ENCODE results near the gene GALNT11. TPM values are rescaled to one million over a fixed set of nuclear protein-coding genes. Genes with fewer than 3 reads are reported as not detected.
A peak's percentile ranks its signal among the peaks of the same experiment; 100 is the strongest.

The GALNT11 gene
- total RNA-seq, 2 donors from 2014 or later: 24.8 to 32.3 TPM

GRCh38 chr7:152126741-152127140 lies 101.3 kb downstream of the GALNT11 start:
- H3K4me3 Mint-ChIP-seq: no peak overlapping the region
- H3K9me3 Mint-ChIP-seq: peaks cover 9% of the 10 kb centered on the region
- DNase-seq (ENCODE audit: low spot score) (no peak), ATAC-seq (no peak)
- peaks cover 45% of the 10 kb centered on the region for H3K36me3 Mint-ChIP-seq
- H3K27me3 Mint-ChIP-seq: no peaks in the 10 kb centered on the region
- H3K27ac Mint-ChIP-seq: no peak overlapping the region
- peaks cover 4 to 16% of the 10 kb centered on the region in 2 donors for H3K4me1 Mint-ChIP-seq (ENCODE audit: low read depth in 2 of 2)

- Mint-ChIP-seq H3K27me3 (no peaks in the 10 kb centered on the region), H3K9me3 (peaks cover 9% of the 10 kb centered on the region), H3K27ac (no peak overlapping the region), H3K4me3 (no peak overlapping the region), H3K4me1 (ENCODE audit: low read depth in 2 of 2) (peaks cover 4 to 16% of the 10 kb centered on the region in 2 donors), H3K36me3 (peaks cover 43% of the 10 kb centered on the region)
- ATAC-seq (no peak), DNase-seq (ENCODE audit: low spot score) (no peak)
Measured at GRCh38 chr7:152127229-152127628, 101.8 kb downstream of the GALNT11 start.

GRCh38 chr7:152128252-152128651 lies 102.8 kb downstream of the GALNT11 start:
- Mint-ChIP-seq H3K36me3 (peaks cover 33% of the 10 kb centered on the region), H3K4me3 (no peak overlapping the region), H3K4me1 (ENCODE audit: low read depth in 2 of 2) (peaks cover 4 to 16% of the 10 kb centered on the region in 2 donors), H3K9me3 (peaks cover 9% of the 10 kb centered on the region), H3K27me3 (no peaks in the 10 kb centered on the region), H3K27ac (no peak overlapping the region)
- ATAC-seq (no peak), DNase-seq (ENCODE audit: low spot score) (no peak)

DNA sequence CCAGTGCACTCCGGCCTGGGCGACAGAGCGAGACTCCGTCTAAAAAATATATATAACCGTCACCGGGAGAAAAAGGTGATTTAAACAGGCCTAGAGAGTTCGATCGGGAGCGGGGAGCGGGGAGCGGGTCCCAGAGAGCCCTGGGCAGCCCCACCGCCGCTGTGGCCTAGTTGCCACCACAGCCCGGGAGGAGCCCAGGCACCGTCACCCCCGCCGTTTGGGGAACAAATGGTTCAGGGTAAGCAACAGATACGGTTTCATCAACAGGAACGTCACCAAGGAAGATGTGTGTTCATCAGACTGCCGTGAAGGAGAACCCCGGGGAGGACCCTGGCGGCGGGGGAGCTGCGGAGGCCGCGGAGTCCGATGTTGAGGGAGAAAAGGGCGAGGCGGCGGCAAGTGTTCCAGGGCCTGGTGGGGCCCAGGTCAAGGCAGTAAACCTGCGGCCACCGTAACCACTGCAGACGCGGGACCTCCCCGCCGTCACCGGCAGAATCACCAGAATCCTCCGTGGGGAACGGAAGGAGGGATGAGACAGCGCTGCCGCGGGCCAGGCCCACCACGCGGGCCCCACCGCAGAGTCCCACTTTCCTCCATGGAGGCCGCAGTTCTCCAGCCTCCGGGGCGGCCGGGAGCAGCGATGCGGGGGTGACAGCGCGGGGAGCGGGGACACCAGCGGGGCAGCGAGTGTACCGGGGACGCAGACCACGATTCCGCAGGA lies 103.4 kb downstream of the GALNT11 start:
- Mint-ChIP-seq H3K9me3 (peaks cover 9% of the 10 kb centered on the region), H3K27ac (no peak overlapping the region), H3K36me3 (peaks cover 26% of the 10 kb centered on the region), H3K4me3 (no peak overlapping the region), H3K4me1 (ENCODE audit: low read depth in 2 of 2) (peaks cover 4 to 17% of the 10 kb centered on the region in 2 donors), H3K27me3 (no peaks in the 10 kb centered on the region)
- DNase-seq (ENCODE audit: low spot score) (no peak), ATAC-seq (peak in 1 of 2 donors; percentile 32)

DNA sequence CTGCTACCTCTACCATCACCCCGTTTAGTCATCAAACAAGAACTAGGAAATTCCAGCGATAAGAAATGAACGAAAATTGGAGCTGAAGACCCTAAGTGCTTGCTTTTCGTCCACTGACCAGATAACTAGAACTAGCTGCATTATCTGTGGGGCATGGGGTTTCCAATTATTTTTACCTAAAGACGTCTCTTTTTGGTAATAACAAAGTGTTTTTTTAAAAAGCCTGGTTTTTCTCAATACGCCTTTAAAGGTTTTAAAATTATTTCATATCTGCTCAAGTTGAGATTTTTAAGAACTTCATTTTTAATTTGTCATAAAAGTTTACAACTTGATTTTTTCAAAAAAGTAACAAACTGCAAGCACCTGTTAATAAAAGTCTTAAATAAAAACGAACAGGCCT lies 104.2 kb downstream of the GALNT11 start:
- H3K9me3 Mint-ChIP-seq: peaks cover 5% of the 10 kb centered on the region
- no peak overlapping the region for H3K27ac Mint-ChIP-seq
- H3K27me3 Mint-ChIP-seq: no peaks in the 10 kb centered on the region
- H3K36me3 Mint-ChIP-seq: peaks cover 19% of the 10 kb centered on the region
- H3K4me3 Mint-ChIP-seq: no peak overlapping the region
- no peak for DNase-seq (ENCODE audit: low spot score)
- peaks cover 4 to 16% of the 10 kb centered on the region in 2 donors for H3K4me1 Mint-ChIP-seq (ENCODE audit: low read depth in 2 of 2)
- no peak for ATAC-seq

GRCh38 chr7:152130658-152131590 lies 105.5 kb downstream of the GALNT11 start:
- H3K4me3 Mint-ChIP-seq: no peak overlapping the region
- peaks cover 4 to 16% of the 10 kb centered on the region in 2 donors for H3K4me1 Mint-ChIP-seq (ENCODE audit: low read depth in 2 of 2)
- peaks cover 12% of the 10 kb centered on the region for H3K36me3 Mint-ChIP-seq
- no peaks in the 10 kb centered on the region for H3K27me3 Mint-ChIP-seq
- no peaks in the 10 kb centered on the region for H3K9me3 Mint-ChIP-seq
- ATAC-seq (no peak), DNase-seq (ENCODE audit: low spot score) (no peak)
- H3K27ac Mint-ChIP-seq: peak overlapping the region in 1 of 2 donors; percentile 15

DNA sequence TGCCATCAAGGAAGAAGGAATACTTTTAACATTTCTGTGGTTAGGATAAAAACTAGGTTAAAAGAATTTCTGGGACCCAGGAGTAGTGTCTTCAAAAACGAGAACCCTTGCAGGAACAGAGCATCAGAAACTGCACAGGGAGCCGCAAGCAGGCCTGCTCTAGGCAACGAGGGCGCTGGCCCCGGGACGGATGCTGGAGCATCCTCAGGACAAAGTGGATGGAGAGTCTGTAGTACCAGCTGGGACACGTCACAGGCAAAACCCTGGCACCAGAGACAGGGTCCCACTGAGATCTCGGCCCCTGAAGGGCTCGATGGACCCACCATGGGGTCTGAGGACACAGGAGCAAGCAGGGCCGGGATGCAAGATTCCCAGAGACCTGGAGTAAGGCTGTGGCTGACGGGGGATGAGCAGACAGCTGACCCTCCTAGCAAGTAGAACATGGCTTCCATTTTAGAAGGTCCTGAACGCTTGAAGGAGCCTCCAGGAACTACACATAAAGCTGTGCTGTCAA lies 106.6 kb downstream of the GALNT11 start:
- Mint-ChIP-seq H3K9me3 (no peaks in the 10 kb centered on the region), H3K27ac (peak overlapping the region in 1 of 2 donors; percentile 15), H3K4me3 (no peak overlapping the region), H3K27me3 (no peaks in the 10 kb centered on the region), H3K4me1 (ENCODE audit: low read depth in 2 of 2) (peaks cover 0 to 14% of the 10 kb centered on the region in 2 donors), H3K36me3 (peaks cover 14% of the 10 kb centered on the region)
- no peak for ATAC-seq
- DNase-seq (ENCODE audit: low spot score): no peak

DNA sequence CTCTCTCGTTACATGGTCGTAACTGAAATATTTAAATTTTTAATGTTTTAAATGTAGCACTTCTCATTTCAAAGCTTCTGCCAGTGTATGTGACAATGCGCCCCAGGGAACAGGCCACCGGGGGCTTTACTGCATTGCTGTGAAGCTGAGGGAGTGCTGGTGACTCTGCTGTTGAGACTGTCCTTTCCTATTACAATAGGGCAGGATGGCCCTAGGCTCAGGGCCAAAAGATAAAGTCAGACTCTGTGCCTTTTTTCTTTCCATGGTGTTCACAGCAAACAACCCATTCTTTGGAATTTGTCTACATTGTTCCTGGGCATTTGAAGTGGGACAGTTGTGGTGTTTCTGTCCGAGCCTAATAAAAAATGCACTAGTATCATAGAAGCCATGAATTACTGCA lies 107.3 kb downstream of the GALNT11 start:
- H3K9me3 Mint-ChIP-seq: no peaks in the 10 kb centered on the region
- H3K36me3 Mint-ChIP-seq: peaks cover 7% of the 10 kb centered on the region
- peak overlapping the region in 1 of 2 donors; percentile 17 for H3K27ac Mint-ChIP-seq
- no peak overlapping the region for H3K4me3 Mint-ChIP-seq
- H3K4me1 Mint-ChIP-seq (ENCODE audit: low read depth in 2 of 2): peaks cover 0 to 10% of the 10 kb centered on the region in 2 donors
- ATAC-seq: no peak
- H3K27me3 Mint-ChIP-seq: no peaks in the 10 kb centered on the region
- no peak for DNase-seq (ENCODE audit: low spot score)

GRCh38 chr7:152133804-152134203 lies 108.3 kb downstream of the GALNT11 start:
- H3K27me3 Mint-ChIP-seq: no peaks in the 10 kb centered on the region
- H3K4me1 Mint-ChIP-seq (ENCODE audit: low read depth in 2 of 2): peaks cover 0 to 10% of the 10 kb centered on the region in 2 donors
- H3K27ac Mint-ChIP-seq: peak overlapping the region in 1 of 2 donors; percentile 48
- ATAC-seq: no peak
- DNase-seq (ENCODE audit: low spot score): no peak
- peaks cover 7% of the 10 kb centered on the region for H3K36me3 Mint-ChIP-seq
- H3K4me3 Mint-ChIP-seq: no peak overlapping the region
- H3K9me3 Mint-ChIP-seq: no peaks in the 10 kb centered on the region

DNA sequence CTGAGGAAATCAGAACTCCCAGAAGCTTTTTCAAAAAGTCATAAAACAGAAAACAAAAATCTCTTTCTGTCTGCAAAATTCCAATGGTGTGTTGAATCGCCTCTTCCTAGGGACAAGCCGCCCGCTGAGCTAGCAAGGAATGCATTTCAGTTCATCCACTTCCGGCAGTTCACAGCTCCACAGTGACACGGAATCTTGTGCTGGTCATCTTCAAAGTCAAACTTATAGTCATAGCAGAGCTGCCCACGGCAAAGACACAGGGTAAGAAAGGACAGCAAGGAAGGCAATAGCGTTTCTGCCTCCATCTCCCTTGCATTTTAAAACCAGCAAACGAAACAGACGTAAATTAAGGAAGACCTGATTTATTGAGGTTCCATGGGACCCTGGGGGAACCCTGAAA lies 111.2 kb downstream of the GALNT11 start:
- no peak for DNase-seq (ENCODE audit: low spot score)
- peaks cover 0 to 6% of the 10 kb centered on the region in 2 donors for H3K4me1 Mint-ChIP-seq (ENCODE audit: low read depth in 2 of 2)
- no peak for ATAC-seq
- H3K4me3 Mint-ChIP-seq: no peak overlapping the region
- H3K36me3 Mint-ChIP-seq: peaks cover 14% of the 10 kb centered on the region
- no peaks in the 10 kb centered on the region for H3K27me3 Mint-ChIP-seq
- H3K27ac Mint-ChIP-seq: no peak overlapping the region
- no peaks in the 10 kb centered on the region for H3K9me3 Mint-ChIP-seq

- no peak for DNase-seq (ENCODE audit: low spot score)
- Mint-ChIP-seq H3K4me1 (ENCODE audit: low read depth in 2 of 2) (peaks cover 3 to 6% of the 10 kb centered on the region in 2 donors), H3K9me3 (no peaks in the 10 kb centered on the region), H3K36me3 (peaks cover 17% of the 10 kb centered on the region), H3K27ac (no peak overlapping the region), H3K27me3 (no peaks in the 10 kb centered on the region), H3K4me3 (no peak overlapping the region)
- ATAC-seq: no peak
Measured at GRCh38 chr7:152137476-152138025, 112.1 kb downstream of the GALNT11 start.

GRCh38 chr7:152140067-152140466 lies 114.6 kb downstream of the GALNT11 start:
- H3K4me1 Mint-ChIP-seq (ENCODE audit: low read depth in 2 of 2): peaks cover 12 to 24% of the 10 kb centered on the region in 2 donors
- H3K9me3 Mint-ChIP-seq: no peaks in the 10 kb centered on the region
- no peak overlapping the region for H3K4me3 Mint-ChIP-seq
- DNase-seq (ENCODE audit: low spot score) (no peak), ATAC-seq (no peak)
- H3K27me3 Mint-ChIP-seq: no peaks in the 10 kb centered on the region
- no peak overlapping the region for H3K27ac Mint-ChIP-seq
- H3K36me3 Mint-ChIP-seq: peaks cover 37% of the 10 kb centered on the region

DNA sequence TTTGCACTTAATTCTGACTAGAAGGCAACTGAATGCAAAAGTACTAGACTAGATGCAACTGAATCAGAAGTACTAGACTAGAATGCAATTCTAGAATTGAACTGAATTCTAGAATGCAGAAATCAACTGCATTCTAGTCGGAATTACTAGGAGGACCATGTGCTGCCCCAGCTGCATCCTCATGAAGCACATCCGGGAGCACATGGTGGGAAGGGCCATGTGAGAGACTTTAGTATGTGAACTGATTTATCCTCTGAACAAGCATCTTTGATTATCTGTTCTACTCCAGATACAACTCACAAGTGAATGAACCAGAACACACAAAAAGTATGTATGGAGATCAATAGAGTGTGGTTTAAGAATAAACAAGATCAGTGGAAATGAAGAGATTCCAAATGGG lies 115.1 kb downstream of the GALNT11 start:
- no peak overlapping the region for H3K4me3 Mint-ChIP-seq
- peaks cover 37% of the 10 kb centered on the region for H3K36me3 Mint-ChIP-seq
- no peaks in the 10 kb centered on the region for H3K27me3 Mint-ChIP-seq
- H3K4me1 Mint-ChIP-seq (ENCODE audit: low read depth in 2 of 2): peaks cover 14 to 29% of the 10 kb centered on the region in 2 donors
- DNase-seq (ENCODE audit: low spot score) (no peak), ATAC-seq (no peak)
- H3K27ac Mint-ChIP-seq: no peak overlapping the region
- no peaks in the 10 kb centered on the region for H3K9me3 Mint-ChIP-seq

Measured in natural killer cell treated with Interleukin-12 subunit alpha and Interleukin-12 subunit beta and Interleukin-15 and Interleukin-18, amount 100 ng/mL, for 72 hours (primary cell).